ENCODE results near the gene HARBI1. TPM values are rescaled to one million over a fixed set of nuclear protein-coding genes. Genes with fewer than 3 reads are reported as not detected.

Gene HARBI1
- total and polyA plus RNA-seq, 10 of the 15 experiments (the other 5 are each of a cell fraction or from before 2014, with no cell fraction given): 3.6 to 8.4 (median 5.2) TPM

- TF ChIP-seq SKIL (IDR thresholded peaks at IDR 0.05; ENCODE audit: low read depth, poor library complexity, severe bottlenecking) (peak; percentile 93), POU2F2 (IDR thresholded peaks at IDR 0.05; ENCODE audit: borderline replicate concordance, low read depth, low read length) (no peak; the same call in 1 of the 3 replicates), ZNF217 (IDR thresholded peaks at IDR 0.05) (no peak), ZBTB40 (IDR thresholded peaks at IDR 0.05; ENCODE audit: borderline replicate concordance) (peak; percentile 88), POLR2AphosphoS5 (IDR thresholded peaks at IDR 0.05; ENCODE audit: low read length) (peak; percentile 33; the same call in 1 of the 2 replicates), ZNF24 (IDR thresholded peaks at IDR 0.05) (no peak), DPF2 (IDR thresholded peaks at IDR 0.05) (0 out of 2 replicates have a peak, but pooled peaks have one; percentile 17), TCF3 (IDR thresholded peaks at IDR 0.05; ENCODE audit: borderline replicate concordance, insufficient read depth, low read depth, low read length) (no peak), HSF1 (IDR thresholded peaks at IDR 0.05; ENCODE audit: low read depth, low read length) (peak; percentile 62), CREB1 (IDR thresholded peaks at IDR 0.05; ENCODE audit: low read depth) (peak; percentile 83)
Measured at GRCh38 chr11:46617134-46617971, at the start of gene HARBI1, which contains the start of gene ATG13 (continued).
